Caco-2 (cell line): ENCODE measurements around the gene TOMM7. TPM values are rescaled to one million over a fixed set of nuclear protein-coding genes. Genes with fewer than 3 reads are reported as not detected.

Experiments used
- BruUV-seq: library from RNA; stranded (reverse); fragments of 400-500 nt; replicated peaks from 2 replicates; lab custom pipeline; 2021; lab: Mats Ljungman, UMichigan
- CTCF ChIA-PET: fragments of 300-600 bp; sonication (Branson Sonifier 250); formaldehyde crosslinking; loops from one replicate; lab custom pipeline; 2022; ENCODE audit warnings: antibody characterized with exemption; lab: Charles Lee
- POLR2A ChIA-PET: fragments of 300-600 bp; sonication (Branson Sonifier 250); formaldehyde crosslinking; loops from one replicate; lab custom pipeline; 2022; ENCODE audit warnings: antibody characterized with exemption; lab: Charles Lee
- DNase-seq, 2 experiments: peaks; one replicate each; pipeline versions ENCODE4 v3.0.0 to v3.0.0-alpha.2; 2020 to 2022
- H3K27me3 ChIP-seq: replicated peaks from 2 replicates; pipeline ENCODE4 v1.6.0; 2011; ENCODE audit warnings: low read length; ENCODE audit not compliant: control insufficient read depth, insufficient read depth
- H3K36me3 ChIP-seq: 2 replicates; pipeline ENCODE4 v1.5.1; 2011; ENCODE audit warnings: low read length; ENCODE audit not compliant: control insufficient read depth, insufficient read depth
- H3K4me1 ChIP-seq: fragments of 250-450 bp; sonication (Bioruptor Pico); 2 replicates; pipeline ENCODE4 v1.5.1; 2020; ENCODE audit warnings: mild to moderate bottlenecking
- H3K4me3 ChIP-seq: 2 replicates; pipeline ENCODE4 v1.5.1; 2011; ENCODE audit warnings: low read depth, mild to moderate bottlenecking, control low read depth, low read length
- H3K9me3 ChIP-seq: fragments of 250-450 bp; sonication (Bioruptor Pico); 2 replicates; pipeline ENCODE4 v1.5.1; 2020; ENCODE audit warnings: mild to moderate bottlenecking, moderate library complexity
- H3K27ac Mint-ChIP-seq: one replicate; pipeline ENCODE4 v1.8.0; 2022; ENCODE audit warnings: mixed read lengths; ENCODE audit not compliant: unreplicated experiment
- H3K27me3 Mint-ChIP-seq: one replicate; pipeline ENCODE4 v1.8.0; 2022; ENCODE audit warnings: mixed read lengths; ENCODE audit not compliant: insufficient read depth, unreplicated experiment
- H3K36me3 Mint-ChIP-seq: one replicate; pipeline ENCODE4 v1.8.0; 2022; ENCODE audit warnings: mild to moderate bottlenecking, mixed read lengths; ENCODE audit not compliant: insufficient read depth, unreplicated experiment
- H3K4me1 Mint-ChIP-seq: one replicate; pipeline ENCODE4 v1.8.0; 2022; ENCODE audit warnings: low read depth, mixed read lengths; ENCODE audit not compliant: unreplicated experiment
- H3K4me3 Mint-ChIP-seq: one replicate; pipeline ENCODE4 v1.8.0; 2022; ENCODE audit warnings: mild to moderate bottlenecking, moderate library complexity, mixed read lengths; ENCODE audit not compliant: unreplicated experiment
- H3K9me3 Mint-ChIP-seq: one replicate; pipeline ENCODE4 v1.8.0; 2022; ENCODE audit warnings: mixed read lengths; ENCODE audit not compliant: unreplicated experiment
- CTCF ChIP-seq, 2 experiments: fragments of 200-600 bp in 1 of 2; IDR thresholded peaks; 1 replicate in 1 of 2; 2 replicates in 1 of 2; pipeline versions ENCODE4 v1.5.1 to v1.8.0; 2011 to 2022; ENCODE audit warnings: antibody characterized with exemption in 1 of 2, control low read depth in 1 of 2, inconsistent platforms in 1 of 2, low read depth in 1 of 2, low read length in 1 of 2, mild to moderate bottlenecking in 1 of 2, moderate library complexity in 1 of 2; ENCODE audit not compliant: insufficient read depth in 1 of 2, severe bottlenecking in 1 of 2, unreplicated experiment in 1 of 2
- intact Hi-C: fragments of 100-400 bp; cut with micrococcal nuclease; formaldehyde crosslinking; loops from one replicate; pipeline ENCODE4 v1.10.0; 2022; ENCODE audit not compliant: unreplicated experiment
- total RNA-seq: library from RNA; stranded (reverse); gene quantifications from 2 replicates; pipeline ENCODE4 v1.2.3, GENCODE V29; 2022

TOMM7 gene
- total RNA-seq, 1 experiment from 2014 or later, result 220 TPM

- Histone ChIP-seq H3K4me1 (no peaks in the 10 kb centered on the region; the same call in 1 of the 2 replicates), H3K27me3 (no peaks in the 10 kb centered on the region), H3K4me3 (no peak overlapping the region), H3K9me3 (no peaks in the 10 kb centered on the region), H3K36me3 (peaks cover 3% of the 10 kb centered on the region; the same call in 1 of the 2 replicates)
- H3K27me3 Mint-ChIP-seq, result no peaks in the 10 kb centered on the region
- ChIA-PET POLR2A (no interaction called here), CTCF (no interaction called here)
- no peaks in the 10 kb centered on the region for H3K4me1 Mint-ChIP-seq
- no TSS peak for BruUV-seq
- no peak for DNase-seq
- no peak for TF ChIP-seq CTCF (IDR thresholded peaks at IDR 0.05; ENCODE audit: insufficient read depth in 1 of 2, low read depth in 1 of 2, low read length in 1 of 2, severe bottlenecking in 1 of 2, unreplicated experiment in 1 of 2)
- H3K36me3 Mint-ChIP-seq, result peaks cover 89% of the 10 kb centered on the region
- H3K4me3 Mint-ChIP-seq, result no peak overlapping the region
- no peaks in the 10 kb centered on the region for H3K9me3 Mint-ChIP-seq
- intact Hi-C loops, result no loop called here
- H3K27ac Mint-ChIP-seq, result no peak overlapping the region
Observed at GRCh38 chr7:22858640-22859561, 36.3 kb upstream of the TOMM7 start.

- Histone ChIP-seq H3K27me3 (no peaks in the 10 kb centered on the region), H3K36me3 (peaks cover 3% of the 10 kb centered on the region; the same call in 1 of the 2 replicates), H3K9me3 (no peaks in the 10 kb centered on the region), H3K4me3 (no peak overlapping the region), H3K4me1 (peaks cover 4% of the 10 kb centered on the region)
- Mint-ChIP-seq H3K36me3 (peaks cover 85% of the 10 kb centered on the region), H3K27ac (no peak overlapping the region), H3K4me1 (peaks cover 3% of the 10 kb centered on the region), H3K9me3 (no peaks in the 10 kb centered on the region), H3K27me3 (no peaks in the 10 kb centered on the region), H3K4me3 (no peak overlapping the region)
- POLR2A ChIA-PET, result no interaction called here
- intact Hi-C loops, result no loop called here
- no peak for DNase-seq
- BruUV-seq, result no TSS peak
- TF ChIP-seq CTCF (IDR thresholded peaks at IDR 0.05; ENCODE audit: insufficient read depth in 1 of 2, low read depth in 1 of 2, low read length in 1 of 2, severe bottlenecking in 1 of 2, unreplicated experiment in 1 of 2), result no peak
- CTCF ChIA-PET, result no interaction called here
Observed at GRCh38 chr7:22858274-22858639, 35.6 kb upstream of the TOMM7 start.

- Histone ChIP-seq H3K27me3 (no peaks in the 10 kb centered on the region), H3K4me3 (no peak overlapping the region), H3K4me1 (peaks cover 20% of the 10 kb centered on the region), H3K36me3 (peaks cover 3% of the 10 kb centered on the region; the same call in 1 of the 2 replicates), H3K9me3 (no peaks in the 10 kb centered on the region)
- POLR2A ChIA-PET, result no interaction called here
- no peak overlapping the region for H3K27ac Mint-ChIP-seq
- H3K4me3 Mint-ChIP-seq, result no peak overlapping the region
- CTCF ChIA-PET, result no interaction called here
- no peaks in the 10 kb centered on the region for H3K27me3 Mint-ChIP-seq
- no peak for TF ChIP-seq CTCF (IDR thresholded peaks at IDR 0.05; ENCODE audit: insufficient read depth in 1 of 2, low read depth in 1 of 2, low read length in 1 of 2, severe bottlenecking in 1 of 2, unreplicated experiment in 1 of 2)
- H3K4me1 Mint-ChIP-seq, result peaks cover 20% of the 10 kb centered on the region
- H3K9me3 Mint-ChIP-seq, result no peaks in the 10 kb centered on the region
- H3K36me3 Mint-ChIP-seq, result peaks cover 73% of the 10 kb centered on the region
- no peak for DNase-seq
- no TSS peak for BruUV-seq
- intact Hi-C loops, result no loop called here
Observed at GRCh38 chr7:22856416-22856815, 33.8 kb upstream of the TOMM7 start.
